Epidermal melanocyte (primary cell): ENCODE results near the gene PHF21A.
A peak's percentile ranks its signal among the peaks of the same experiment; 100 is the strongest.

Experiments
- DNase-seq: peaks from one replicate; pipeline ENCODE4 v3.0.0; 2011; ENCODE audit warnings: low spot score; ENCODE audit not compliant: insufficient read length

PHF21A gene

DNA sequence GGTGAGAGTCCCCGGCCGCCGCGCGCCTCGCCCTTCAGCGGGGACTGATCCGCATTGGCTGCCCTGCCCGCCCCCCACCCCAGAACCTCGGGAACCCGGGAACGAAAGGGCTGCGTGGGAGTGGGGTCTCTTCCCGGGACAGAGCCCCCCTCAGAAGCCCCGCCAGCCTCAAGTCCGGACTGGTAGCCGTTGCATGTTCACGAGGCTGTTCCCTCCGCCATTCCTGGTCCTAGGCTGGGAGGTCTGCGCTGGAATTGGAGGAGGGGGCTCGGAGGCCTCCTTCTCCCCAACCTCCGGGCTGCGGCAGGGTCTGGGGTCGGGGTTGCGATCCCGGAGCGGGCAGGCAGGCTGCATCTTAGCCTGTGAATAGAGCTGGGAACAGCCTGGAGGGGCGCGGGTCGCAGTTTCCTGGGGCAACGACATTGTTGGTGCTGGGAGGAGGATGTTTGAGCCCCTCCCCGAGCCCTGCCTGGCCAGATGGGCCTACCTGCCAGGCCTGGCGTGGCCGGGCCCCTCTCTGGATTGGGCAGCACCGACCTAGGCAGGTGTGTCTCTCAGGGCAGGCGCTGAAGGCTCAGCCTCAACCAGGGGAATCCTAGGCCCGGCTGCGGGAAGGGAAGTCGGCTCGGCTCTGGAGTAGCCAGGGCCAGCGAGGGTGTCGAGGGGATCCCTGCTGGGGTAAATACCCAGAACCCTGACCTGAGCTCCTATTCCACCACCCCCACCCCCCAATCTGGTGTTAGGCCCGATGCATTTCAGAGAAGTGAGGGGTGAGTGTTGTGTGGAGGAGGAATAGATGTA is 235.1 kb downstream of the PHF21A start:
- no peak for DNase-seq

DNA sequence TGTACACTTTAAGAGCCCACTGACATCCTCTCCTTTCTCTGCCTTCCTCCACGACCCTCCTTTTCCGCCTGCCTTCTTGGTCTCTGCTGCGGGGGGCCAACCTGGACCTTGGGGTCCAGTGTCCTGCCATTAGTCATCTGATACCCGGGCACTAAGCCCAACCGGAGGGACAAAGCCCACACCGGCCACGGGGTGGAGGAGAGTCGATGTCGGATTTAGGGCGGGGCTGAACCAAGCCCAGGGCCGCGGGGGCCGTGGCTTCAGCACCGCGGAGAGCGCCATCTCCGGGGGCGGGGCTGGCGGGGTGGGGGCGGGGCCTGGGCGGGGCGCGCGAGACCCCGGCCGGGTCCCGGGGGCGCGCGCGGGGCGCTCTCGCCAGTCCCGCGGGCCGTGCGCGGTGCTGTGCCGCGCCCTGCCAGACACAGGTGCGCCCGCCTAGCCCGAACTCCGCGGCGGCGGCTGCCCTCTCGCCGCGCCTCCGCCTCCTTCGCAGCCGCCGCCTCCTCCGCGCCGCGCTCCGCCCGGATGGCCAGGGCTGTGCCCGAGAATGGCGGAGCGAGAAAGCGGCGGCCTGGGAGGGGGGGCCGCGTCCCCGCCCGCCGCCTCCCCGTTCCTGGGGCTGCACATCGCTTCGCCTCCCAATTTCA is 235.9 kb downstream of the PHF21A start, which contains the start of gene MAPK8IP1:
TSS of gene MAPK8IP1 (plus strand) at position 378 of the 647 bp plus-strand sequence. CDS start at position 548, 170 bp downstream.
- peak; percentile 37 for DNase-seq

DNA sequence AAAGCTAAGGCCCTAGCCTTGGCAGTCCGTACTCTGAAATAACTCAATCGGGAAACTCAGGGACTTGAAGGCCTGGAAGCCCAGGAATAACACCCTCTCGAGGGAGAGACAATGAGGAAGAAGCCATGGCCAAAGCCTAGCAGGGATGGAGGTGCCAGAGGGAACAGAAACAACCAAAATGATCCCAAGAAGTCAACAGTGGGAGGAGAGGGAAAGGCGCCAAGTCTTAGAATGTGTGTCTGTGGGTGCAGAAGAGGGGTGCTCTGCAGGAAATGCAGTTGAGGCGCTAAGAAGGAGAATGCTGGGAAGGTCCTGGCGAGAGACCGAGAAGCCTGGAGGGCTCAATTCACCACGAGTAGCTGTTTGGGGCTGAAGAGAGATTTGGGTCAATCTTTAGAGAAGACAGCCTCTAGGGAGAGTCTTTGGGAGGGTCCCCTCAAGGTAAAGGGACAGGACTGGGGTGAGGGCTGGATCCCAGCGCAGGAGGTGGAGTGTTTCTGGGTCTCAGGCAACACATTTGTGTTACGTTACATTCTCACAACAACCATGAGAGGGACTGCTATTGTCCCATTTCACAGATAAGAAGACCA is 236.6 kb downstream of the PHF21A start:
- DNase-seq, result no peak
